Activated gamma-delta T cell treated with anti-CD3 and anti-CD28 coated beads, Interleukin-2, amount 50 U/mL, for 16 hours (primary cell): ENCODE data around the gene TRDN.
"Not testable (repeated sequence)": the region's sequence is repeated elsewhere in the genome, so short reads cannot be mapped to it uniquely, and the experiment has no call there.

Source experiments
- DNase-seq: peaks from one replicate; pipeline ENCODE4 v3.0.0-alpha.2; 2020; ENCODE audit warnings: low read depth

The TRDN gene

GRCh38 chr6:123562677-123563076 lies 74.1 kb downstream of the TRDN start:
- no peak for DNase-seq

GRCh38 chr6:123562264-123562663 lies 74.5 kb downstream of the TRDN start:
- DNase-seq, result no peak

GRCh38 chr6:123559816-123560215 lies 76.9 kb downstream of the TRDN start:
- not testable (repeated sequence) for DNase-seq

- DNase-seq, result not testable (repeated sequence)
Measured at GRCh38 chr6:123557474-123557873, 79.3 kb downstream of the TRDN start.

- no peak for DNase-seq
Measured at GRCh38 chr6:123551939-123552707, 84.6 kb downstream of the TRDN start.

GRCh38 chr6:123550052-123550617 lies 86.6 kb downstream of the TRDN start:
- no peak for DNase-seq

GRCh38 chr6:123549476-123549875 lies 87.3 kb downstream of the TRDN start:
- no peak for DNase-seq

GRCh38 chr6:123547216-123547978 lies 89.4 kb downstream of the TRDN start:
- DNase-seq, result no peak

- no peak for DNase-seq
Measured at GRCh38 chr6:123546537-123546936, 90.2 kb downstream of the TRDN start.

GRCh38 chr6:123541462-123541861 lies 95.3 kb downstream of the TRDN start:
- DNase-seq, result no peak

GRCh38 chr6:123533862-123534648 lies 102.7 kb downstream of the TRDN start:
- no peak for DNase-seq

- DNase-seq, result no peak
Measured at GRCh38 chr6:123529843-123530242, 106.9 kb downstream of the TRDN start.

- DNase-seq, result no peak
Measured at GRCh38 chr6:123529058-123529457, 107.7 kb downstream of the TRDN start.

- DNase-seq, result no peak
Measured at GRCh38 chr6:123527406-123527805, 109.3 kb downstream of the TRDN start.

GRCh38 chr6:123526128-123526527 lies 110.6 kb downstream of the TRDN start:
- no peak for DNase-seq

GRCh38 chr6:123524781-123525180 lies 112.0 kb downstream of the TRDN start:
- no peak for DNase-seq

GRCh38 chr6:123520217-123520616 lies 116.5 kb downstream of the TRDN start:
- no peak for DNase-seq

GRCh38 chr6:123519189-123519505 lies 117.6 kb downstream of the TRDN start:
- no peak for DNase-seq

- DNase-seq, result no peak
Measured at GRCh38 chr6:123518441-123519188, 118.1 kb downstream of the TRDN start.

- no peak for DNase-seq
Measured at GRCh38 chr6:123515715-123516114, 121.0 kb downstream of the TRDN start.

GRCh38 chr6:123509112-123509511 lies 127.6 kb downstream of the TRDN start:
- no peak for DNase-seq

GRCh38 chr6:123508290-123508689 lies 128.5 kb downstream of the TRDN start:
- no peak for DNase-seq
